Endothelial cell of umbilical vein (primary cell): ENCODE data around the gene PRKAR1A. TPM values are rescaled to one million over a fixed set of nuclear protein-coding genes. Genes with fewer than 3 reads are reported as not detected.

ENCODE experiments used
- BruUV-seq: library from RNA; stranded (reverse); fragments of 400-500 nt; replicated peaks from 2 replicates; lab custom pipeline; 2021; lab: Mats Ljungman, UMichigan
- CTCF ChIA-PET: fragments of 300-600, 350-600 bp; sonication (Branson Sonifier 250); formaldehyde crosslinking; loops from one replicate; lab custom pipeline; 2021; ENCODE audit warnings: antibody characterized with exemption, inconsistent platforms; lab: Charles Lee
- POLR2A ChIA-PET: fragments of 300-600, 350-600 bp; sonication (Branson Sonifier 250); formaldehyde crosslinking; loops from one replicate; lab custom pipeline; 2021; ENCODE audit warnings: antibody characterized with exemption, inconsistent platforms; lab: Charles Lee
- DNase-seq: peaks from one replicate; pipeline ENCODE4 v3.0.0-alpha.2; 2011; ENCODE audit warnings: low read depth, low spot score
- FAIRE-seq: peaks from 2 replicates; lab custom pipeline; 2011; peaks lifted over from hg19 to GRCh38; lab: Jason Lieb, UNC
- H2AFZ ChIP-seq: 2 replicates; pipeline ENCODE4 v1.6.0; 2012; ENCODE audit warnings: low read depth, low read length, control low read depth, inconsistent platforms
- H3K27ac ChIP-seq: 2 replicates; pipeline ENCODE4 v1.5.1; 2011; ENCODE audit warnings: low read depth, mild to moderate bottlenecking, control low read depth, low read length, moderate library complexity; ENCODE audit not compliant: insufficient read depth
- H3K27me3 ChIP-seq, 2 experiments: 2 replicates each; pipeline versions ENCODE4 v1.6.0 to v1.6.1; 2011; ENCODE audit warnings: low read length in 2 of 2, mixed read lengths in 1 of 2; ENCODE audit not compliant: control insufficient read depth in 2 of 2, insufficient read depth in 2 of 2
- H3K36me3 ChIP-seq, 2 experiments: 2 replicates in 1 of 2; 3 replicates in 1 of 2; pipeline ENCODE4 v1.5.1; 2011; ENCODE audit warnings: low read length in 2 of 2, mild to moderate bottlenecking in 1 of 2, moderate library complexity in 1 of 2; ENCODE audit not compliant: control insufficient read depth in 2 of 2, insufficient read depth in 2 of 2; ENCODE audit errors: extremely low read depth in 1 of 2
- H3K4me1 ChIP-seq: 3 replicates; pipeline ENCODE4 v1.5.1; 2011; ENCODE audit warnings: mild to moderate bottlenecking, low read length; ENCODE audit not compliant: control insufficient read depth, insufficient read depth; ENCODE audit errors: extremely low read depth
- H3K4me2 ChIP-seq: 2 replicates; pipeline ENCODE4 v1.6.1; 2011; ENCODE audit warnings: low read length, control low read depth, mixed read lengths; ENCODE audit not compliant: insufficient read depth
- H3K4me3 ChIP-seq, 3 experiments: fragments of 200-600 bp in 1 of 3; sonication (generic), shearing (Covaris generic) in 1 of 3; replicated peaks in 1 of 3; 2 replicates each; pipeline ENCODE4 v1.5.1; 2011 to 2016; ENCODE audit warnings: control low read depth in 3 of 3, low read length in 3 of 3, mild to moderate bottlenecking in 2 of 3, inconsistent platforms in 1 of 3, low read depth in 1 of 3, moderate library complexity in 1 of 3; ENCODE audit not compliant: insufficient read depth in 1 of 3
- H3K79me2 ChIP-seq: 2 replicates; pipeline ENCODE4 v1.6.0; 2012; ENCODE audit warnings: low read length, inconsistent platforms; ENCODE audit not compliant: control insufficient read depth, insufficient read depth
- H3K9ac ChIP-seq: replicated peaks from 2 replicates; pipeline ENCODE3; 2011; ENCODE audit warnings: low read length, control low read depth; ENCODE audit not compliant: insufficient read depth; ENCODE audit errors: extremely low read depth
- H3K9me1 ChIP-seq: replicated peaks from 3 replicates; pipeline ENCODE4 v1.6.0; 2011; ENCODE audit warnings: mild to moderate bottlenecking, low read length; ENCODE audit not compliant: control insufficient read depth, insufficient read depth; ENCODE audit errors: extremely low read depth
- H3K9me3 ChIP-seq: replicated peaks from 2 replicates; pipeline ENCODE4 v1.5.1; 2012; ENCODE audit warnings: low read length, inconsistent platforms; ENCODE audit not compliant: control insufficient read depth, insufficient read depth
- H4K20me1 ChIP-seq: replicated peaks from 2 replicates; pipeline ENCODE3; 2011; ENCODE audit warnings: mild to moderate bottlenecking, low read length; ENCODE audit not compliant: control insufficient read depth, insufficient read depth; ENCODE audit errors: extremely low read depth
- CTCF ChIP-seq, 2 donors: IDR thresholded peaks; 1 replicate in 1 of 2; 2 replicates in 1 of 2; pipeline ENCODE4 v1.5.1; 2011; ENCODE audit warnings: low read length in 2 of 2, mild to moderate bottlenecking in 2 of 2, moderate library complexity in 2 of 2, control low read depth in 1 of 2, inconsistent platforms in 1 of 2, low read depth in 1 of 2; ENCODE audit not compliant: insufficient read depth in 1 of 2; ENCODE audit errors: extremely low read depth in 1 of 2
- EZH2 ChIP-seq: IDR thresholded peaks from 2 replicates; pipeline ENCODE4 v1.6.1; 2012; ENCODE audit warnings: borderline replicate concordance, low read depth, mild to moderate bottlenecking, moderate library complexity, low read length, inconsistent platforms; ENCODE audit not compliant: severe bottlenecking
- FOS ChIP-seq: IDR thresholded peaks from 2 replicates; pipeline ENCODE4 v1.6.1; 2011; ENCODE audit warnings: mild to moderate bottlenecking, low read length, moderate library complexity, borderline replicate concordance; ENCODE audit not compliant: insufficient read depth
- GATA2 ChIP-seq: IDR thresholded peaks from 2 replicates; pipeline ENCODE4 v1.7.0; 2011; ENCODE audit warnings: low read depth, mild to moderate bottlenecking, moderate library complexity, mixed read lengths, low read length; ENCODE audit not compliant: insufficient read length, insufficient read depth
- JUN ChIP-seq: IDR thresholded peaks from 2 replicates; pipeline ENCODE4 v1.6.1; 2011; ENCODE audit warnings: borderline replicate concordance, low read depth; ENCODE audit not compliant: insufficient read length, insufficient read depth
- MAX ChIP-seq: IDR thresholded peaks from 2 replicates; pipeline ENCODE4 v1.6.1; 2011; ENCODE audit not compliant: insufficient read depth, insufficient read length
- MYC ChIP-seq: IDR thresholded peaks from one replicate; pipeline ENCODE4 v1.6.1; 2011; ENCODE audit warnings: mild to moderate bottlenecking, low read depth, low read length
- POLR2A ChIP-seq: IDR thresholded peaks from 2 replicates; pipeline ENCODE4 v1.6.1; 2012; ENCODE audit warnings: low read depth, mild to moderate bottlenecking, control low read depth, low read length
- POLR2AphosphoS5 ChIP-seq: IDR thresholded peaks from 2 replicates; pipeline ENCODE4 v1.6.1; 2012; ENCODE audit warnings: low read depth, mild to moderate bottlenecking, control low read depth, low read length, moderate library complexity; ENCODE audit not compliant: insufficient read depth
- dilution Hi-C: fragments of 300-500 bp; cut with MboI; formaldehyde crosslinking; loops from one replicate; pipeline ENCODE4 v1.15.0; 2019; ENCODE audit warnings: low sequenced_read_pairs; ENCODE audit not compliant: extremely low pct_ligation_motif_present
- intact Hi-C: fragments of 100-400 bp; cut with micrococcal nuclease; formaldehyde crosslinking; loops from one replicate; pipeline ENCODE4 v1.10.0; 2022
- polyA plus RNA-seq, 4 experiments: library from polyadenylated mRNA; depleted of rRNA in 3 of 4; stranded (reverse) in 3 of 4; unstranded in 1 of 4; fragments of >200 nt; gene quantifications; 2 replicates each; pipeline versions ENCODE4 v1.2.1 to v1.2.3, GENCODE V29; 2011 to 2012; ENCODE audit warnings: missing spikeins in 1 of 4
- total RNA-seq: library from RNA; stranded (reverse); gene quantifications from 2 replicates; pipeline ENCODE4 v1.2.3, GENCODE V29; 2021

Gene PRKAR1A
- total and polyA plus RNA-seq, 2 donors (not counting 3 experiments of a cell fraction or from before 2014, with no cell fraction given), result 92.0 to 257 TPM

GRCh38 chr17:68470961-68471360 is 41.3 kb upstream of the PRKAR1A start:
- Histone ChIP-seq H3K9me1 (no peaks in the 10 kb centered on the region), H3K27me3 (peaks cover 6 to 8% of the 10 kb centered on the region in 2 experiments), H3K4me2 (no peak overlapping the region), H2AFZ (no peak overlapping the region), H3K27ac (no peak overlapping the region), H3K4me1 (no peaks in the 10 kb centered on the region), H3K36me3 (no peaks in the 10 kb centered on the region), H3K9me3 (no peaks in the 10 kb centered on the region), H3K4me3 (no peak overlapping the region), H3K9ac (no peak overlapping the region), H4K20me1 (no peaks in the 10 kb centered on the region), H3K79me2 (no peaks in the 10 kb centered on the region)
- FAIRE-seq (no peak), DNase-seq (no peak)
- dilution Hi-C loops, result no loop called here
- TF ChIP-seq GATA2 (no peak), JUN (no peak), EZH2 (no peak), MYC (no peak)
- CTCF ChIA-PET, result interaction anchor here (1.0 to 1.1 kb wide), 2 partner anchors 14 to 17 kb away, joined by 3 read pairs; no protein-coding TSS in a partner anchor
- no TSS peak for BruUV-seq
- intact Hi-C loops, result no loop called here
- POLR2A ChIA-PET, result no interaction called here

- ChIA-PET CTCF (interaction anchor here (2.6 kb wide), 1 partner anchor 13 kb away, joined by 9 read pairs; no protein-coding TSS in a partner anchor), POLR2A (no interaction called here)
- Histone ChIP-seq H3K79me2 (no peaks in the 10 kb centered on the region), H3K27me3 (peaks cover 19 to 31% of the 10 kb centered on the region in 2 experiments), H3K4me2 (no peak overlapping the region), H3K36me3 (no peaks in the 10 kb centered on the region), H3K9ac (no peak overlapping the region), H3K4me3 (no peak overlapping the region), H3K4me1 (no peaks in the 10 kb centered on the region), H3K9me1 (no peaks in the 10 kb centered on the region), H3K27ac (no peak overlapping the region), H2AFZ (no peak overlapping the region), H3K9me3 (no peaks in the 10 kb centered on the region), H4K20me1 (no peaks in the 10 kb centered on the region)
- intact Hi-C loops (no loop called here), dilution Hi-C loops (no loop called here)
- no TSS peak for BruUV-seq
- TF ChIP-seq EZH2 (no peak), CTCF (IDR thresholded peaks at IDR 0.05; ENCODE audit: extremely low read depth in 1 of 2, insufficient read depth in 1 of 2, low read depth in 1 of 2, low read length in 2 of 2) (no peak), MAX (no peak), GATA2 (no peak), POLR2A (no peak), JUN (no peak), FOS (no peak), MYC (no peak), POLR2AphosphoS5 (no peak)
- DNase-seq (no peak), FAIRE-seq (no peak)
These were observed 31.3 kb upstream of the PRKAR1A start for GRCh38 chr17:68480885-68481284.
